Activated gamma-delta T cell (primary cell): ENCODE measurements around the gene MTMR1.

ENCODE experiments used
- DNase-seq: peaks from one replicate; lab custom pipeline; 2025; lab: John Stamatoyannopoulos, UW

The MTMR1 gene

DNA sequence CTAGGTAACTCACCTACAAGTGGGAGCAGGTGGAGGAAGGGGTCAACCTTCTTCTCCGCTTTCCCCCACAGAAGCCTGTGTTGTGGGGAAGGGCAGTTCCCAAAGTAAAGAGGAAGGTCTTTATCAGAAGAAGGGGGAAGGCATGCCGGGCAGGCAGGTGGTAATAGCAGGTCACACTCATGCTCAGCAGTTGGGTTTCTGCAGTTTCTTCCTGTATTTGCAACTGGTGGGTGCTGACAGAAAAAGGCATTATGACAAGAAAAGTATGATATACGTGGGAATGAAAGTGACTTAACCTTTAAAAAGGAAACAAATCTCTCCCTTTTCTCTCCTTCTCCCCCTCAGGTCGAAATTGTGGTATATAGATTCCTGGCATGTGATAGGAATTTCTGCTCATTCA is 3.7 kb downstream of the MTMR1 start:
- DNase-seq, result no peak

- DNase-seq, result no peak
Observed at GRCh38 chrX:150697641-150698040, 4.4 kb downstream of the MTMR1 start.

DNA sequence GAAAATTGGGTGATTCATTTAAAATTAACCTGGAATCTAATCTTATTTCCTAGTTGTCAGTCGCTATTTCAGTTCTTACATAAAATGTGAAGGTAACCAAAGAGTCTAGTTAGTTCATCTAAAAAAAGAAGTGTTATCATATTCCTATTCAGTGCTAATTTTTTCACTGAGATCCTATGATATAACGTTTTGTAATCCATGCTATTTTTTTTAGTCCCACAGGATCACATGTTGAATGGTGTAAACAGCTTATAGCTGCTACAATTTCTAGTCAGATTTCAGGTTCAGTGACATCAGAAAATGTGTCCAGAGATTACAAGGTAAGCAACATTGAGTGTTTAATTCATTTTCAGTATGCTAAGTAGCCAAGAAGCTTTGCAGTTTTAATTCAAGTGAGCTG is 5.8 kb downstream of the MTMR1 start:
- DNase-seq, result no peak

GRCh38 chrX:150700107-150700506 is 6.9 kb downstream of the MTMR1 start:
- no peak for DNase-seq

- no peak for DNase-seq
Observed at GRCh38 chrX:150701377-150701776, 8.2 kb downstream of the MTMR1 start.

- DNase-seq, result no peak
Observed at GRCh38 chrX:150702966-150703694, 9.9 kb downstream of the MTMR1 start.

DNA sequence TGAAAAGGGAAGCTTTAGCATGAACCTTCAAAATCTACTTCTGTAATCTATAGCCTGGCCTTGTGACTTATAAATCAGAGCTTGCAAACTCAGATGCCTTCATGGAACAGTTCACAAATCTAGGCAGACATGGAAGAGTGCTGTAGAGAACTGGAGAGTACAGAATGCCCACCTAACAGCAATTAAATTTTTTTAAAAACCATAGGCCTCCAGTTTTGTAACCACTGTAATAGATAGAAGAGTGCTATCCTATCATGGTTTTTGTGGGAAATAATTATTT is 10.4 kb downstream of the MTMR1 start:
- DNase-seq, result no peak

GRCh38 chrX:150704030-150704613 is 10.9 kb downstream of the MTMR1 start:
- no peak for DNase-seq

DNA sequence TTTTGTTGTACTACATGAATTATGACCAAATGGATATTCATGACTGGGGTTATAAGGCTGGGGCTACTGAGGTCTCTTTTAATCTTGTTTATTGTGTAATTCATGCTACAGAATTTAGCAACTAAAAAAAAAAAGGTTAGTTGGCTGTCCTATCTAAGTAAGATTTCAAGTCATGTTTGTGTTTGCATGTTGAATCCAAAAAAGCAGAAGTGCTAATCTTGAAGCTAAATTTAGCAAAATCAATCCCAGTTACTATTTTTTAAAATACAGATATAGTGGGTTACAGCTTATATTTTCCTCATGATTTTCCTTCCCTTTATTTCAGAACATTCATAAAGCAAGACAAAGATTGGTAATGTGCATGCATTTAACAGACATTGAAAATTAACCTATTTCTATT is 19.4 kb downstream of the MTMR1 start:
- no peak for DNase-seq

- DNase-seq, result no peak
Observed at GRCh38 chrX:150715184-150715583, 22.0 kb downstream of the MTMR1 start.

DNA sequence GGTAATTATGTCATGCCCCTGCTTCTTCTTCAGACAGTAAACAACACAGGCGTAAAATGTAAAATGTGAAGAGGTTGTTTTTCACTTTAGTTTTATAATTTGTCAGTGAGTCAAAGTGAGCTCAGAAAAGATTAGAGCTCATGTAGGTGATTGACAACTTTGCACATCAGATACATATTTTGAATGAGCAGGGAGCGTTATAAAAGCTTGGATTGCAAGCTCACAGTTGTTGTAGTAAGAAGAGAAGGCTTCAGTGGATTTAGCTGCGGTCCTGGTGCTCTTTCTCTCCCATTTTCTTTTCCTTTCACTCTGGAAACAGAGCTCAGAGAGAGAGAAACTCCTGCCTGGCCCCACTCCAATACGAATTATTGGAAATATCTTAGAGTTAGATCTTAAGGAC is 26.4 kb downstream of the MTMR1 start:
- no peak for DNase-seq

GRCh38 chrX:150729956-150730355 is 36.8 kb downstream of the MTMR1 start:
- DNase-seq, result no peak

DNA sequence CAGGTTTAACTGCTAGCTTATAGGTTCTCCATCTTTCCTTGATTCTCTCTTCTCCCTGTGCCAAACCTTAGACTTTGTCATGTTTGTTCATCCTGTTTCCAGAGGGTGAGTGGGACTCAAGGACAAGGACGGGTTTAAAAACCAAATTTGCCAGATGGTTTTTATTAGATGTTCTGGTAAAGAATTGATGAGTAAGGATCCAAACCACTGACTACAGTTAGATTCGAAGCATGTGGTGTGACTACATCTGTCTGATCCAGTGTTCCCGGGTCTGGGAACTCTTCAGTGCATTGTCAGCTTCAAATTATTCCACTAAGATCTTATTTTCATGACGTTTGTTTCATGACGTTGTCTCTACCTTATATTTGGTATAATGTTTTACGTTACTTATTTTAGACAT is 37.5 kb downstream of the MTMR1 start:
- no peak for DNase-seq

DNA sequence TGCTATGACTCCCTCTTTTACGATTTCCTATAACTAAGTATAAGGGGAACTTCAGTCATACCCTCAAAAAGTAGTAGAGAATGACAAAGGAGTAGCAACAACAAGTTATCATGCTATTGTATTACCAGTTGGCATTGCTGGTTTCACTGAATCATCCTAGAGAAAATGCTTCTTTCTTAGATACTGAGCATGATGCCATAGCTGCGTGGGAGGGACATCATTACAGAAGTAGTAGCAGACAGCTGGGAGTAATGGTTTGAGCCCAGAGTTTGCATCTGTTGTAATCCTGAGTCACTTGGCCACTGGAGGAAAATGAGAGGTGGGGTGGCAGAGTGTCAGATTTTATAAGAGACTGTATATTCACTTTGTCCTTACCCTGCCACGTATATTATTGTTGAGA is 38.6 kb downstream of the MTMR1 start:
- DNase-seq, result no peak

- no peak for DNase-seq
Observed at GRCh38 chrX:150736475-150736874, 43.3 kb downstream of the MTMR1 start.

GRCh38 chrX:150752124-150752523 is 58.9 kb downstream of the MTMR1 start:
- DNase-seq, result no peak

GRCh38 chrX:150753357-150753756 is 60.2 kb downstream of the MTMR1 start:
- no peak for DNase-seq

GRCh38 chrX:150753968-150754367 is 60.8 kb downstream of the MTMR1 start:
- no peak for DNase-seq

GRCh38 chrX:150757371-150757770 is 64.2 kb downstream of the MTMR1 start:
- no peak for DNase-seq

DNA sequence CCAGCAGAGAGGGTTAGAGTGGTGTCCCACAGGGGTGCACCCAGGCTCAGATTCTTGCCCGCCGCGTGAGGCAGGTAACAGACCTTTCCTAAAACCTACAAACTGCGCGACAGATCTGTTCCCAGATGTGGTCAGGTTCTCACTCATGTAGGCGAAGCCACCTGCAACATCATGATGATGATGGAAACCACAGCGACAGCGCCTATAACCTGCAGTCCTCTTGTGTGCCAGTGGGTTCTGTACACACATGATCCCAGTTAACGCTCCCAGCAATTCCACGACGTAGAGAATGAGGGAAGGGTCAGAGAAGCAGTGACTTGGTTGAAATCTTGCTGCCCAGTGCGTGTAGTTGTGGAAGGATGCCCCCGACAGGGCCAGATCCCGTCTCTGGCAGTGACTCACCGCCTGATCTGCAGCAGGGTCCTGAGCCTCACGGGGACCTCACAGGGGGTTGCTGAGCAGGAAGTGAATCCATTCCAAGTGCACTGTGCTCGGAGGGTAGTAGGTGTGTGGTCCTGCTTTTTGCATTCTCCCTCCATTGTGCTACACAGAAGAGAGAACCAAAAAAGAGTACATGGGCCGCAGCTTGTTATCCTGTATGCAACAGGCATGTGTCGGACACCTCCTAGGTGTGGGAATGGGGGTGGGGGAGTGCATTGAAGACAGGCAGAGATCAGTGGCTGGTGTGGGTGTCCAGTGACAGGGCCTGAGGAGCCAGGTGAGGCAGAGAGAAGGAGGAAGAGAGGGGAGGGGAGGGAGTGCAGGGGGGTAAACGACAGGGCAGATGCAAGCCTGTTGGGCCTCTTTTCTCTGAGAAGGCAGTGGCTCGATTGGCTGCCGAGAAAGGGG is 66.6 kb downstream of the MTMR1 start:
- DNase-seq, result no peak

DNA sequence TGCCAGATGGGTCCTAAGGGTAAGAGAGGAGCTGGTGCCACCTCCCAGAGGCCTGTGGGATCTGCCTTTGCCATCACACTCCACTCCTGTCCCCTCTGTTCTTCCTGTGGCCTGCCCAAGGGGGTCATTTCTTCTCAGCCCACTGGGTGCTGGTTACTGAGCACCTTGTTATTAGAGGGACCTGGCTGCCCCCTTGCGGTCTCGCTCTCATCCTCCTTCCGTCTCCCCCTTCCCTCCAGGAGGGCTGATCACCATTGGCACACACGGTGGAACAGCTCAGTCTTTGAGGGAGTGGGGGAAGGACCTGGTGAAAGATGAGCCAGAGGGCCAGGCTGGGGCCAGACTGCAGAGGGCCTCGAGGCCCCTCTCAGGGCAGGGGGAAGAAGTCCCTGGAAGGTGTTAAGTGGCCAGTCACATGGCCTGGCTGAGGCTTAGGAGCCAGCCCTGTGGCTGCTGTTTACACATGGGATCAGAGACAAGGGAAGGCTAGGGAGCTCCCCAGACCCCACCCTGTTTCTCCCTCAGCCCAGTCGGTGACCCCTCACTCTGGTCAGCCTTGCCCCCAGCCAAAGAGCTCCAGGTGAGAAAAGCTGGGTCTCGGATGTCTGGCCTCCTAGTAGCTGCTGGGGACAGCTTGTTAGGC is 68.1 kb downstream of the MTMR1 start:
- DNase-seq, result no peak

- DNase-seq, result no peak
Observed at GRCh38 chrX:150761819-150762216, 68.6 kb downstream of the MTMR1 start.
